Fibroblast of skin of back (primary cell): ENCODE results near the gene CLEC20A.

ENCODE experiments used
- DNase-seq: peaks from one replicate; pipeline ENCODE4 v3.0.0-alpha.2; 2013

The CLEC20A gene

DNA sequence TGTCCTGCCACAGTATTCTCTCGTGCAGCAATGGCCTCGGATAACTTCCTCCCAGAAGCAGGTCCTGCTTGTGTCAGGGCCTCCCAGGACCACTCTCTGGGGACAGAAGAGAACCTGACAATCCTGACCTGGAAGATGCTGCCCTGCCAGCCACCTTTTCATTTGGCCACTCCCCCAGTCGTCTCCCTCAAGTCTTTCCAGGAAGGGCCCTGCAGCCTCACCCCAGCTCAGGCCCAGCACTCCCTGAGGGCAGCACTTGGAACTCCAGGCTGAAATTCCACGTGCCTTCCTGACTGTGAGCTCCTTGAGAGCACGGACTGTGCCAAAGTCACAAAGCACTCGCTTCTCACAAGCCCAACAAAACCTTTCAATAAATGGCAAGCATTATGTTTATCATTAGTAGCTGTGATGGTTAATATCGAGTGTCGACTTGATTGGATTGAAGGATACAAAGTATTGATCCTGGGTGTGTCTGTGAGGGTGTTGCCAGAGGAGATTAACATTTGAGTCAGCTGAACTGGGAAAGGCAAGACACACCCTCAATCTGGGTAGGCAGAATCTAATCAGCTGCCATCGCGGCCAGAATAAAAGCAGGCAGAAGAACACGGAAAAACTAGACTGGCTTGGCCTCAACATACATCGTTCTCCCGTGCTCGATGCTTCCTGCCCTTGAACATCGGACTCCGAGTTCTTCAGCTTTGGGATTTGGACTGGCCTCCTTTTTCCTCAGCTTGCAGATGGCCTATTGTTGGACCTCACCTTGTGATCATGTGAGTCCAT, 2.3 kb upstream of the CLEC20A start:
- DNase-seq: no peak

- DNase-seq: no peak
Measured at GRCh38 chr1:178497903-178498478, 1.2 kb upstream of the CLEC20A start.

DNA sequence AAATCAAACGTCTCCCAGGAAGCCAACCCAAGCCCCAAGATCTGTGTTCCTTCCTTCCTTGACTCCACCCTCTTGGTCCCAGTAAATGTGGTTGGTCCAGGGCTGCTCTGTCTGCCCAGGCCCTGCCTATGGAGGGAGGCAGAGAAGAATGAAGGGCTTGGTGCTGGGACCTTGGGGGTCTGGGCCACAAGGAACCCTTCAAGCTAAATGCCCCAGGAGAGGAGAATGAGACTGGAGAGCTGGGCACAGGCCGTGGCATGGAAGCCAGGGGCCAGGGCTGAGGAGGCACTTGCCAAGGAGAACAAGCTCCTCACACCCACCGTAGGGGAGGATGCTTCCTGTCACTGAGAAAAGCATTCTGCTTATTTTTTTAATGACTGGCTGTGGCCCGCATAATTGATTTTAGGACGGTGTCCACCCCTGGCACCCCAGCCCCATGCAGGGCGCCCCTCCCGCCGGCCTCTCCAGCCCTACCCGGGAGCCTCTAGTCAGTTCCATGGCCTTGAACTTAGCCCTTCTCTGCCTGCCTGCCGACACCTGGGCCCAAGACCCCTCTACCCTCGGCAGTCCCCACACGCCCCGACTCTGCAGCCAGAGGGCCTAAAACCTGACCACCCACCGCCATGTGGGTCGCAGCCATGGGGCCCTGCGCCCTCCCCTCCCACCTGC, 889 bp downstream of the CLEC20A start:
- DNase-seq: no peak

GRCh38 chr1:178495158-178495557, 1.6 kb downstream of the CLEC20A start:
- no peak for DNase-seq

GRCh38 chr1:178494569-178494971, 2.2 kb downstream of the CLEC20A start:
- no peak for DNase-seq

- no peak for DNase-seq
Measured at GRCh38 chr1:178493301-178493741, 3.4 kb downstream of the CLEC20A start.

DNA sequence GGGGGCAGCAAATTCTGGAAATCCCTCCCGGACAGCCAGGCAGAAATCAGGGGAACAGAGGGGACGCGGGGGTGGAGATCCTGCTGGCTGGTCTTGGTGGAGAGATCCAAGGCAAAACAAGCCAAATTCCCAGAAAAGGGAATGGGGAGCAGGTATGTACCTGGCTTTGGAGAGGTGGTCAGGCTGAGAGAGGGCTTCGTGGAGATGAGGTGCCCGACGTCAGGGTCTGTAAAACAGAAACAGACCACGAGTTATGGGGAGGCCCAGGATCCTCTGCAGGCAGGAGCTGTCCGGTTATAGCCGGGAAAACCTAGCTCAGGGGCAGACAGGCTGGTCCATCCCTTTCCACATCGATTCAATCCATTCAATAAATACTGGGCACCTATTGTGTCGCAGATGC, 4.4 kb downstream of the CLEC20A start:
- no peak for DNase-seq

DNA sequence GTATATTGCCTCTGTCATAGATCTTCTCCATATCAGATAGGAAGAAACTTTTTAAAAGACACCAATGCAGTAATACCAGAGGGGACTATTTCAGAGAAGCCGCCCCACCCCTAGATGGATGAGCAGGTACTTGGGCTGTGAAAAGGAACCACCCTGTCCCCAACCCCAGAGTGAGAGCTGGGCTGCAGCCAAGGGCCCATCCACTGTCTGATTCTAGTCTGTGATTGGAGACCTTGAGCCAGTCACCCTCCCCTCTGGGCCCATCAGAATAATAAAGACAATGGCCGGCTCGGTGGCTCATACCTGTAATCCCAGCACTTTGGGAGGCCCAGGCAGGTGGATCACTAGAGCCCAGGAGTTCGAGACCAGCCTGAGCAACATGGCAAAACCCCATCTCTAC, 5.0 kb downstream of the CLEC20A start:
- DNase-seq: no peak

- DNase-seq: no peak
Measured at GRCh38 chr1:178490967-178491366, 5.8 kb downstream of the CLEC20A start.

GRCh38 chr1:178490136-178490535, 6.6 kb downstream of the CLEC20A start:
- no peak for DNase-seq

- DNase-seq: no peak
Measured at GRCh38 chr1:178489399-178489798, 7.4 kb downstream of the CLEC20A start.

DNA sequence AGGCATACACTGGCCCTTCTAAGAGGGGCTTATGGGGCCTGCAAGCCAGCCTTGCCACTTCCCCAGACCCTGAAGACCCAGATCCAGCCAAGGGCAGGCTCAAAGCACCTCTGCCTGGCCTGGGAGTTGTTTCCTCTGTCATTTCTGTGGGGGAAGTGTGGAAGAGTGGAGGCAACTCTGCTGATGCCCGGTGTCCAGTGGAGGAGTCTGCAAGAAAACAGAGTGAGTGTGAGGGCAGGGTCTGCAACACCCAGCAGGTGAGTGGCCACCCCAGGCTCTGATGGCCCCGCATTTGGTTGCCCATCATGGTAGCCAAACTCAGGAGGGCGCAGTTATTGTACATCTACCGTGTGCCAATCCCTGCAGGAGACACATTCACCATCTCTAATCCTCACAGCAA, 8.4 kb downstream of the CLEC20A start:
- DNase-seq: no peak

DNA sequence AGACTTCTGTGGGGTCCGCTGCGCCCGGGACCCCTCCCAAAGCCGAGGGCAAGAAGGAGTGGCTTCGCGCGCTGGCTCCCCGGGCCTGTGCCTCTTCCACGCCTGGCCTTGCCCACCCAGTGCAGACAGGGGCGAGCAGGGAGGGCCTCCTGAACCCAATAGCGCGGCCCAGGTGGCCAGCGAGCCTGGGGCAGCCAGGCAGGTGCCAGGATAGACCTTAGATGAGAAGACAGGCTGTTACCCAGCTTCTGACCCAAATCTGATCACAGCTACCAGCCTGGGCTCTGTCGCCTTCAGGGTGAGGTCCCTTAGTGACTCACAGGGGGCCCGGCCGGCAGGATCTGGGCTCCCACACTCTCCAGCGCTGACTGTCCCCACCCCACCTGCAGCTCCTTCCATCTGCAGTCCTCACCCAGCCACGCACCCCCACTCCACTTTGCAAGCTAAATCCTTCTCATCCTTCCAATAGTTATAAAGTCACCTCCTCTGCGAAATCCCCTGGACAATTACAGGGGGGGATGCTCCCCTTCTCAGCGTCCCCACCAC, 9.6 kb downstream of the CLEC20A start:
- DNase-seq: no peak

DNA sequence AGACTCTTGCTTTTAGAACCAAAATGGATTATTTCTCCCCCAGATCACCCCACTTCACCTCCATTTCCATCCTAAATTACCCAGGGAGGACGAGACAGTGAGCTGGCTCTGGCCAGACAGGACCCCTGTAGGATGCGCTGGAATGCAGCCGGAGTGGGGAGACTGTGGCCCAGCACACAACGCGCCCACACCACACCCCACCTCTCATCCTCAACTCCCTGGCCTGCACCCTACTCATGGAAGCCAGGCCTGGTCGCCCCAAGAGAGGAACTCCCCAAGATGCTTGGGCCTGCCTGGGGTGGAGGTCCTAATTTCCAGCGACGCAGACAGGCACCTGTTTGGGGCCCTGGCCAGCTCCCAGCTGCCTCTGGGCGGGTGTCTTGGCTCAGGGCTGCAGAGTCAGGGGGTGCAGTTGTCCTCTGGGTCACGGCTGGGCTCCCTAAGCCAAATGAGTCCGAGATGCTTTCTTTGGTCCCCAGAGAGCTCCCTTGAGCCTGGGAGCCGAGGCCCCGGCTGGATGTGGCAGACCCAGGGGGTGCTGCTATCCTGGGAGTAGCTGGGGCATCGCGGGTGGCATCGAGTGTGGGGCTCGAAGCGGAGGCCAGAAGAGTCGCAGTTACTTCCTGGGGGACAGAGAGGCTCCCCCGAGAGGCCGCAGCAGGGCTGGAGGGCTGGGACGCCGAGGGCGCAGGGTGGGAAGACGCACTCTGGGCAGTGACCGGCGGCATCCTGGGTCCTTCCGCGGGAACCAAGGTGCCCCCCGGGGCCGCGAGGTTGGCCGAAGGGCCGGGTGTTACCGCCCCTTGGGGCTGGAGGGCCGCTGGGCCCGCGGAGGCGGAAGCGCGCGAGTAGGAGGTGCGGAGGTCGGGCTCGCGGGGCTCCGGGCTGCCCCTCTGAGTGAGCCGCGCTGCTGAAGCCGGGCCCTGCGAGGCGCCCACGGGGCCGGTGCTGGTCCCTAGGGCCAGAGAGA, 10.4 kb downstream of the CLEC20A start:
- DNase-seq: no peak

GRCh38 chr1:178485541-178485981, 11.2 kb downstream of the CLEC20A start:
- no peak for DNase-seq

DNA sequence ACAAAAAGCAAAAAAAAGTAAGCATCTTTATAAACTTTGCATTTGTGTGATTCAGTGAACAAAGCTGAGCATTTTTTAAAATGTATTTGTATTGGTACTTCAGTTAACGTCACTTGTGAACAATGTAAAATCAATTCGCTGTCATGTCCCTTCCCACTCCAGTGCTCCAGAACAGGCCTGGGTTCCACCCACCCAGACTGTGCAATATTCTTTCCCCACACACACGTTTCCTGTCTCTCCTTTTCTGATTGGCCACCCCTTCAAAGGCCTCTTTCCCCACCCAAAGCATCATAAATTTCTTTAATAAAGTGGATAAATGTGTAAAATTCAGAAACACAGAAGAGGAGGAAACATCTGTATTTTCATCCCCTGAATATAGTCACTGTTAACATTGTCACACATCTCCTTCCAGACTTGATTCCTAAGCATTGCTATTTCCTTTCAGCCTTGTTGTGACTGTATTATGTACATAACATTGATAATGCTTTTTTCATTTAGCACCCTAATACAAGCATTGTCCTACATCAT, 12.0 kb downstream of the CLEC20A start:
- DNase-seq: no peak

DNA sequence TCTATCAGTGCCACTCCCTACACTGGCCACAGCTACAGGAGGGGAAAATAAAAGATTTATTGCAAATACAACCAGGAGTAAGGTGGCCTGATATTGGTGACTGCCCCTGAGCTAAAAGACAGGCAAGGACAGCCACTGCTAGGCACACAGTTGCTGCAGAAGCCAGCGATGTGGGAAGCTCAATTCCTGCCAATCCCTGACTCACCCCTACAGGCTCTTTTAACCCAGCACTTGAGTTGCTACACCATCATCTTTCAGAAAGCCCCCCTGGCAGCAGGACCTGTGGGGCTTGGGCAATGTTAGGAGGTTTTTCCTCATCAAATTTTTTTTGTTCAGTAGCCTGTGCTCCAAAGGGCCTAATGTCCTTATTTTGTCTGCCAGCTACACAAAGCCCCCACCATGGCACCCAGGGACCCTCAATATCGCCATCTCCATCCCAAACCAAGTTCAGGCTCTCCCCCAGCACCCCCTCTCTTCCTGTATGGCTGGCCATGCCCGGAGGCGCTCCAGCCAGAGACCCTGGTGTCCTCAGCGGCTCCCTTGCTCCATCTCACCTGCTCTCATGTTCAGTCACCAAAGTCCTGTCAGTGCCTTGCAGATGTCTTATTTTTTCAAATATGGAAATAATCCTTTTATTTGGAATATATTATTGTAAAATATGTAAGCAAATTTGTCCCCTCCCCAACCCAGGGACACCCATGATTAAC, 13.4 kb downstream of the CLEC20A start:
- no peak for DNase-seq

GRCh38 chr1:178477841-178478240, 18.9 kb downstream of the CLEC20A start:
- no peak for DNase-seq

DNA sequence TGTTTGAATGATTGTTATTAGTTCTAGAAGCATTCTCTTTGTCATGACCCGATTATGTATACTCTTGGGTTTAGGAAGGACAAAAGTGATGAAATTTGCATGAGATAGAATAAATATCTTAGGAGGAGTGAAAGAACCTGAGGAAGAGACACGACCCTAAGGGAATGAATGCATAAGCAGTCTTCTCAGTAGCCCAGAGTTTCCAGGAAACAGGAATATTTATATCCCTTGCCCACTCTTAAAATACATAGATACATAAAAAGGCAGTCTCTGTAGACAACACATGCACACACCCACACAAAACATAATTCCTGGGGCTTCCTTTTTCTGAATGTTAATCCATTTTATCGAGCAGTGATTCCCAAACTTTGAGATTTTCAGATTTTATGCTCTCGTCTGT, 19.4 kb downstream of the CLEC20A start:
- no peak for DNase-seq

GRCh38 chr1:178472531-178472930, 24.2 kb downstream of the CLEC20A start:
- no peak for DNase-seq

DNA sequence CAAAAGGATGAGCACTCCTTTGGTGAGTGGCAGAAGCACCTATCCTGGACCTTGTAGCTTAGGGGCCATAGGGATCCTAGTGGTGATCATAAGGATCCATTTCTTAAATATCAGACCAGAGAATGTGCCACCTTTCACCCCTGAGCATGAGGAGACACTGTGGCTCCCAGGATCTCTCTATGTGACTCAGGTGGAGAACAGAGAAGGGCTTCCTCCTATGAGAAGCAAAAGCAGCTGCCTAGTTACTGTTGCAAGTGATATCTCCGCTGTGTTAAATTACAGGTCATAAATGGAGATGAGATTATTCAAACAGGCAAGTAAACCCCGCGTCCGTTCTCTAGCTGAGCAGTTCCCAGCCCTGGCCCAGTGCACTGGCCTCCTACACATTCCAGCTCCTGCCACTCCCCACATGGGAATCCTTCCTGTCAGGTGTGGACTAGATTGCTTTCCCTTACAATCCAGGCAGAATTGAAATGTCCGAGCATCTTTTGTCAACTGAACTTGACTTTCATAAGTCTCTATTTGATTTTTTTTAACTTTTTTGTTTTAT, 26.3 kb downstream of the CLEC20A start:
- no peak for DNase-seq
